ENCODE data around the gene RPP25L.

RPP25L gene

DNA sequence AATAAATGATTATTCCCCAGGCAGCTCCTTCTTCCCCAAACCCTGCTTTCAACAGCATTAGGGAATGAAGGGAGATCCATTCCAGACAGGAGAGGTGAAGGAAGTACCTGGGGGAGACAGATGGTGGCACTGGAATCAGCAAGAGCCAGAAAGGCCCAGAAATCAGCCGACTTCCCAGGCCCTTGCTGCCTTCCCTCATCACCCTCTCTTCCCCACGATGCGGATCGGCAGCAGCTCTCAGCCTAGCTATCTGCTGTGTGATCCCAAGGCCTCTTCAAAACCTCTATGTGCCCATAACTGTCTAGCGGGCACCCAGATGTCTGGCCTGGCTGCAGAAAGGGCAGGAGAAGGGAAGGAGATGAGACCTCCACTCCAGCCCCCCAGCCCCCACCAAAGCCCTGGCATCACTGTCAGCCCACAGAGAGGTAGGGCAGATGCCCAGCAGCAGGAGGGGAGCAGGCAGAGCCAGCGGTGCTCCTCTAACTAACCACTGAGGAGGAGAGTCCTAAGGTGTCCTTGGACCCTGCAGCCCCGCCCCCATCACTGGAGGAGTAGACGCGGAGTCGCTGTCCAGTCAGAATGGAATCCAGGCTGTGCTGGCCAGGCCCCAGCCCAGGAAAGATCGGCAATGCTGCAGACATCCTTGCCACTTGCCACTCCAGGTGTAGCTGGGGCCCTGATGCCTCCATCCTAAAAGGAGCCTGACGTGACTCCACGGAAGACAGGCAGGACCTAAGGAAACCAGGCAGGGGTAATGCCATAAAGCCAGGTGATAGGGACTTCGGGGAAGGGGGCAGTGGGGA, 35.1 kb downstream of the RPP25L start:
- H3K4me1 ChIP-seq (ENCODE audit: insufficient read depth, low read length) = peaks cover 39% of the 10 kb centered on the region
- no peaks in the 10 kb centered on the region for H3K36me3 ChIP-seq (ENCODE audit: insufficient read depth, low read length)
- H3K9ac ChIP-seq (ENCODE audit: low read depth, low read length) = no peak overlapping the region
- H3K9me3 ChIP-seq (ENCODE audit: control insufficient read depth, insufficient read depth, low read length) = no peaks in the 10 kb centered on the region

DNA sequence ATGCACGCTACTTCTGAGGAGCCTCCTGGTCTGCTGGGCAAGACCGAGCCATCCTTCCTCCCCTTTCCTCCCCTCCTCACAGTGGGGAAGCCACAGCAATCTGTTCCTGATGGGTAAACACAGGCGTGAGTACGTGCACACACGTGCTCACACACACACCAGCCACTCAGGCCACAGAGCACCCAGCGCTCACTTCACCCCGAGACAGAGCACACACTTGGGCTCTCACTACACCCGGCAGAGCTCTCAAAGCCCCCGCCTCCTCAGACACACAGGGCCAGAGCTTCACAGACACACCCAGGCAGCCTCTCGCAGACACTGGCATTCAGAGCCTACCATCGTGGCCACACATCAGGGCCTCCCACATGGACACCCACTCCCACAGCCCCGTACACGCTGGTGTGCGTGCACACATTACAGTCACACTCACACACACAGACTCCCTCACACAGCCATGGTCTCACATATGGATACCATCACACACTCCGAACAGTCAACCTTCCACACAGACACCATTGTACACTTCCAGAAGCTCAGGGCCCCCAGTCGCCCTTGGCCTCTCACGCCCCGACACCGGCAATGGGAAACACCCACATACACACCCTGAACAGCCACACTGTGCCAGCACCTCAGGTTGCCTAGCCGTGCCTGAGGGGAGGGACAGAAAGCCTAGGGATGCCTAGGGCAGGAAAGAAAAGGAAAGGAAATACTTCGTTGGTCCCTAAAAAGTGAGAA, 35.9 kb downstream of the RPP25L start:
- H3K9me3 ChIP-seq (ENCODE audit: control insufficient read depth, insufficient read depth, low read length) = no peaks in the 10 kb centered on the region
- peaks cover 42% of the 10 kb centered on the region for H3K4me1 ChIP-seq (ENCODE audit: insufficient read depth, low read length)
- no peaks in the 10 kb centered on the region for H3K36me3 ChIP-seq (ENCODE audit: insufficient read depth, low read length)
- H3K9ac ChIP-seq (ENCODE audit: low read depth, low read length) = no peak overlapping the region

- Histone ChIP-seq H3K9ac (ENCODE audit: low read depth, low read length) (no peak overlapping the region), H3K36me3 (ENCODE audit: insufficient read depth, low read length) (no peaks in the 10 kb centered on the region), H3K4me1 (ENCODE audit: insufficient read depth, low read length) (peaks cover 49% of the 10 kb centered on the region), H3K9me3 (ENCODE audit: control insufficient read depth, insufficient read depth, low read length) (no peaks in the 10 kb centered on the region)
Measured at GRCh38 chr9:34575241-34575640, 36.7 kb downstream of the RPP25L start.

- Histone ChIP-seq H3K36me3 (ENCODE audit: insufficient read depth, low read length) (no peaks in the 10 kb centered on the region), H3K4me1 (ENCODE audit: insufficient read depth, low read length) (peaks cover 43% of the 10 kb centered on the region), H3K9me3 (ENCODE audit: control insufficient read depth, insufficient read depth, low read length) (no peaks in the 10 kb centered on the region), H3K9ac (ENCODE audit: low read depth, low read length) (no peak overlapping the region)
Measured at GRCh38 chr9:34574571-34574970, 37.3 kb downstream of the RPP25L start.

- Histone ChIP-seq H3K36me3 (ENCODE audit: insufficient read depth, low read length) (no peaks in the 10 kb centered on the region), H3K9me3 (ENCODE audit: control insufficient read depth, insufficient read depth, low read length) (no peaks in the 10 kb centered on the region), H3K4me1 (ENCODE audit: insufficient read depth, low read length) (peaks cover 44% of the 10 kb centered on the region), H3K9ac (ENCODE audit: low read depth, low read length) (no peak overlapping the region)
Measured at GRCh38 chr9:34573599-34574325, 38.1 kb downstream of the RPP25L start.

- peaks cover 44% of the 10 kb centered on the region for H3K4me1 ChIP-seq (ENCODE audit: insufficient read depth, low read length)
- no peaks in the 10 kb centered on the region for H3K9me3 ChIP-seq (ENCODE audit: control insufficient read depth, insufficient read depth, low read length)
- no peak overlapping the region for H3K9ac ChIP-seq (ENCODE audit: low read depth, low read length)
- H3K36me3 ChIP-seq (ENCODE audit: insufficient read depth, low read length) = no peaks in the 10 kb centered on the region
Measured at GRCh38 chr9:34572628-34573027, 39.3 kb downstream of the RPP25L start.

DNA sequence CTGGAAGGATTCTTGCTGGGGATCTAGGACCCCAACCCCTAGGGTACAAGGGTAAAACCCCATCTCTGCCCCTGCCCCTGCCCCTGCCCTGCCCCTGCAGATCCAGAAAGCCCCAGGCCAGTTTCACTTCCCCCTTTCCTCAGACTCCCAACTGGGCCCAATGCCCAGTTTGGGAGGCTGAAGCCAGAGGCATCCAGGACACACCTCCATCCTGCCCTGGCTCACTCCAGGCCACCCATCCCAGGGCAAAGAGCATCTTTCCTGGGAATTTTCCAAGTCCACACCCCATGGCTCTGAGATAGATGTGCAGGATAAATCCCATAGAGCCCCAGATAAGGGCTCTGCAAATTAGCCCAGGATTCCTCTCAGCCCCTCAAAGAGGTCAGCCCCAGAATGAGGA, 39.8 kb downstream of the RPP25L start:
- Histone ChIP-seq H3K9me3 (ENCODE audit: control insufficient read depth, insufficient read depth, low read length) (no peaks in the 10 kb centered on the region), H3K4me1 (ENCODE audit: insufficient read depth, low read length) (peaks cover 40% of the 10 kb centered on the region), H3K36me3 (ENCODE audit: insufficient read depth, low read length) (no peaks in the 10 kb centered on the region), H3K9ac (ENCODE audit: low read depth, low read length) (no peak overlapping the region)

DNA sequence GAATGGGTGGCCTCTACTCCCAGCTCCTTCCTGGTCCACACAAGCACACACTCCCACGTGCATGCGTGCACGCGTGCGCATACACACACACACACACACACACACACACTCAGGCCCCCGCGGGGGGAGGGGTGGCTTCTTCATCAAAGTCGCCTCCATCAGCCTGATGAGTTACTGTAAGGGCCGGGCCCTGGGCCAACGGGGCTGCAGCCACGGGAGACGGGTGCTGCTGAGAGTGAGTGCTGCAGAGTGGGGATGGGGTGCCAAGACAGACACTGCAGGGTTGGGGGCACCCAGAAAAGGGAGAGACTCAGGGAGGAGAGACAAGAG, 40.5 kb downstream of the RPP25L start:
- Histone ChIP-seq H3K36me3 (ENCODE audit: insufficient read depth, low read length) (no peaks in the 10 kb centered on the region), H3K9ac (ENCODE audit: low read depth, low read length) (no peak overlapping the region), H3K4me1 (ENCODE audit: insufficient read depth, low read length) (peaks cover 34% of the 10 kb centered on the region), H3K9me3 (ENCODE audit: control insufficient read depth, insufficient read depth, low read length) (no peaks in the 10 kb centered on the region)

- Histone ChIP-seq H3K36me3 (ENCODE audit: insufficient read depth, low read length) (no peaks in the 10 kb centered on the region), H3K9ac (ENCODE audit: low read depth, low read length) (no peak overlapping the region), H3K4me1 (ENCODE audit: insufficient read depth, low read length) (peaks cover 34% of the 10 kb centered on the region), H3K9me3 (ENCODE audit: control insufficient read depth, insufficient read depth, low read length) (no peaks in the 10 kb centered on the region)
Measured at GRCh38 chr9:34570809-34571480, 41.0 kb downstream of the RPP25L start.

- H3K9me3 ChIP-seq (ENCODE audit: control insufficient read depth, insufficient read depth, low read length) = no peaks in the 10 kb centered on the region
- peaks cover 34% of the 10 kb centered on the region for H3K4me1 ChIP-seq (ENCODE audit: insufficient read depth, low read length)
- H3K36me3 ChIP-seq (ENCODE audit: insufficient read depth, low read length) = no peaks in the 10 kb centered on the region
- H3K9ac ChIP-seq (ENCODE audit: low read depth, low read length) = no peak overlapping the region
Measured at GRCh38 chr9:34570376-34570775, 41.5 kb downstream of the RPP25L start.

GRCh38 chr9:34568774-34569173, 43.1 kb downstream of the RPP25L start:
- H3K36me3 ChIP-seq (ENCODE audit: insufficient read depth, low read length) = no peaks in the 10 kb centered on the region
- peaks cover 33% of the 10 kb centered on the region for H3K4me1 ChIP-seq (ENCODE audit: insufficient read depth, low read length)
- no peaks in the 10 kb centered on the region for H3K9me3 ChIP-seq (ENCODE audit: control insufficient read depth, insufficient read depth, low read length)
- no peak overlapping the region for H3K9ac ChIP-seq (ENCODE audit: low read depth, low read length)

DNA sequence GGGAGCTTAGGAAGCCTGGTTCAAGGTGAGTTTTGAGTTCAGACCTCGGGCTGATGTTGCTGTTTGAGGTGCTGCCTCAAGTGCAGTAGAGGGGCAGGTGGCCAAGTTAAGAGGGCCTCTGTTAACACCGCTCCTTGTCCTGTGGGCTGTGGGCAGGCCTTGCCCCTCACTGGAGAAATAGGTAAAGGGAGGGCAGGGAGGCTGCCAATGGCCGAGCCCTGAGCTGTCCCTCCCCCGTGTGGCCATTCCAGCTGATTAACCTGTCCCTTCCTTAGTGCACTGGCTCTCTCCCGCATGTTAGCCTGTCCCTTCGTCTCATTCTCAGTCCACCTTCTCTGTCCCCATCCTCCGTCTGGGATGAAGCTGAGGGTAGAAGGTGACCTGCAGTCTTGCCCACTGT, 43.8 kb downstream of the RPP25L start:
- Histone ChIP-seq H3K9ac (ENCODE audit: low read depth, low read length) (no peak overlapping the region), H3K4me1 (ENCODE audit: insufficient read depth, low read length) (peaks cover 26% of the 10 kb centered on the region; the same call in 1 of the 2 replicates), H3K36me3 (ENCODE audit: insufficient read depth, low read length) (no peaks in the 10 kb centered on the region), H3K9me3 (ENCODE audit: control insufficient read depth, insufficient read depth, low read length) (no peaks in the 10 kb centered on the region)

DNA sequence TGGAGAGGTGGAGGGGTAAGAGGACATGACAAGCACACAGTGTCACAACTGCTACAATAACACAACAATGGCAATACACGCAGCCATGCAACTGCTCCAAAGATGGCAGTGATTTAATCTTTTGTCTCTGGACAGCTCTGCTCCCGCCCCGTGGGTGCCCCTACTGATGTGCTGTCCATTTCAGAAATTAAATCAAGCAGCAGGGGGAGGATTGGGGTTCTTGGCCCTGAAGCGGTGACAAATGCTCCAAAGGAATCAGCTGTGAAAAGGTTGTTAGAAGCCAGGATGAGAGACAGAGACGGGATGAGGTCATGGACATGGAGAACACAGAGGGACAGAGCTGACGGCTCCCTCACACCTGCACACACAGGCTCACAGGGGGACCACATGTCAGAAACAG, 44.9 kb downstream of the RPP25L start:
- no peaks in the 10 kb centered on the region for H3K9me3 ChIP-seq (ENCODE audit: control insufficient read depth, insufficient read depth, low read length)
- peaks cover 25% of the 10 kb centered on the region; the same call in 1 of the 2 replicates for H3K4me1 ChIP-seq (ENCODE audit: insufficient read depth, low read length)
- no peak overlapping the region for H3K9ac ChIP-seq (ENCODE audit: low read depth, low read length)
- no peaks in the 10 kb centered on the region for H3K36me3 ChIP-seq (ENCODE audit: insufficient read depth, low read length)

DNA sequence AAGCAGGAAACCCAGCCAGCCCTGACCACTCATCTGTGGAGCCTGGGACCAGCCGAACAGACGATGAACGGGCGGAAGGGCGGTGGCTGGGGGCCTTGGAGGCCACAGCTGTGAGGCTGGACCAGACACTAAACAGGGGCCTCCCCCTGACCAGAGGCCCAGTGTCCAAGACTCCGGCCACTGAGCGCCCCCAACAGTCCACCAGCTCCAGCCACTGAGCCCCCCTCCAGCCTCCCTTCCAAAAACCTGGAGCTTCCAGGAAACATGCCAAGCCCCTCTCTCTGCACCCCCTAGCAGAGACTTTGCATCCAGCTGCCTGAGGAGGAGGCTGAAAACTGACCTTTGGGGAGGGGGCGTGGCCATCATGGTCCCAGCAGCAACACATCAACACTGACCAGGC, 45.6 kb downstream of the RPP25L start:
- Histone ChIP-seq H3K9me3 (ENCODE audit: control insufficient read depth, insufficient read depth, low read length) (no peaks in the 10 kb centered on the region), H3K36me3 (ENCODE audit: insufficient read depth, low read length) (peaks cover 3% of the 10 kb centered on the region; the same call in 1 of the 2 replicates)

More for the DNA sequence above, 45.6 kb downstream of the RPP25L start:
- H3K9ac ChIP-seq (ENCODE audit: low read depth, low read length) = no peak overlapping the region
- peaks cover 25% of the 10 kb centered on the region; the same call in 1 of the 2 replicates for H3K4me1 ChIP-seq (ENCODE audit: insufficient read depth, low read length)

All from ES-I3 (cell line).